Erythroblast (primary cell): ENCODE results near the gene EIF3F.

ENCODE experiments used
- DNase-seq, 2 experiments: peaks; one replicate each; lab custom pipeline; 2025; lab: John Stamatoyannopoulos, UW
- GATA1 ChIP-seq: IDR thresholded peaks from 2 replicates; pipeline ENCODE4 v1.6.1; 2011; ENCODE audit warnings: low read depth, mild to moderate bottlenecking, control low read depth, low read length, moderate library complexity
- POLR2A ChIP-seq: IDR thresholded peaks from 2 replicates; pipeline ENCODE4 v1.6.1; 2011; ENCODE audit warnings: mild to moderate bottlenecking, low read length

EIF3F gene

DNA sequence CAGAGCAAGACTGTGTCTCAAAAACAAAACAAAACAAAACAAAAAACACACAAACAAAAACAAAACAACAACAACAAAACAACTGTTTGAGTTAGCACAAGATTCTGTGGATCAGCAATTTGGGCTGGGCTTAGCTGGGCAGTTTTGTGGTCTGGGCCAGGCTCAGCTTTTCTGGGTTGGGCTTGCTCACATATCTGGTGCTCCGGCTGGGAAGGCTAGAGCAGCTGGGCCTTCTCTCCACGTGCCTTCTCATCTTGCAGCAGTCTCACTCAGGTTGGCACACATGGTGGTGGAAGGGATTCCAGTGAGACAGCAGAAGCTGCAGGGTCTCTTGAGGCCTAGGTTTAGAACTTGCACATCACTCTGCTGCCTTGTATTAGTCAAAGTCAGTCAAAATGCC lies 35.7 kb downstream of the EIF3F start:
- no peak for DNase-seq
- no peak for TF ChIP-seq POLR2A
- TF ChIP-seq GATA1, result no peak

DNA sequence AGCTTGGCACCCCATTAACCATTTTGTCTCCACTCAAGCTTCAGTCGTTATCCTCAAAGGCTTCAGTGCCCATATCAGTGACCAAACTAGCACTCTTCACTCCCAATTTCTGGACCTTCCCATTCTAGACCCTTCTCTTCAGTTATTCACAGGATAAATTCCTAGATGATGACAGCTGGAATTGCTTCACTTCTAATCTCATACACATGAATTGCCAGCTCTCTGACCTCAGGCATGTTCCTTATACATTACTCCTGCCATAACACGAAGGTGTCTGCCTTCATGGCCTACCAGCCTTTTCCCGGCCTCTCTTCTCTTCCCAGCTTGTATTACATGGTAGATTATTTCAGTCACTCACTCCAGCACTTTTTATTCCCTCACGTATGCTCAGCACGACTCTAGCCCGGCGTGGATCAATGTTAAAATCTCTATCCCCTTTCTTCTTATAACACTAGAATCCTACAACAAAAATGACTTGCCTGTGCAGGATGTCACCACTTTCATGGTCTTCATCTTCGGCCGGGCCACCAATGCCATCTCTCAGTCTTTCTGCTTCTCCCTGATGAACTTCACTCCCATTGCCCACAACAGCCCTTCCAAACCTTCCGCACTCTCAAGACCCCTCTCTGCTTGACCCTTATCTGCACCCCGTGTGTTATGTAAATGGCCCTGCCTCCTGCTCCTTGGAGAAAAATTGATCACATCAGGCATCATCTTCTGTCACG lies 36.9 kb downstream of the EIF3F start:
- DNase-seq, result no peak
- TF ChIP-seq GATA1 (no peak), POLR2A (no peak)

DNA sequence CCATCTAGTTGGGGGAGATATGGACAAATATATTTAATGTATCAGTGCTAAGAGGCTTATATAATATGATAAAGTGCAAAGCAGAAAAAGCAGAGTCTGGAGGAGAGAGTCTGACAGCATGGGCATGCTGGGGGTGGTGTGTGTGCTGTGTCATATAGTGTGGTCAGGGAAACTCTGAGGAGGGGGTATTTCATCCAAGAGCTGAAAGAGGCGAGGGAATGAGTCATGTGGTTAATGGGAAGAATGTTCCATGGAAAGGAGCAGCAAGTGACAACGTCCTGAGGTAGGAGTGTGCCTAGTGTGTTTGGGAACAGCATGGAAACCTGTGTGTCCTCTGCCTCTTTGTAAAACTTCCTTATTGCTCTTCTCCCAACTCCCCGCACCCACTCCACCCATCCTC lies 38.0 kb downstream of the EIF3F start:
- TF ChIP-seq POLR2A, result no peak
- no peak for TF ChIP-seq GATA1
- no peak for DNase-seq

DNA sequence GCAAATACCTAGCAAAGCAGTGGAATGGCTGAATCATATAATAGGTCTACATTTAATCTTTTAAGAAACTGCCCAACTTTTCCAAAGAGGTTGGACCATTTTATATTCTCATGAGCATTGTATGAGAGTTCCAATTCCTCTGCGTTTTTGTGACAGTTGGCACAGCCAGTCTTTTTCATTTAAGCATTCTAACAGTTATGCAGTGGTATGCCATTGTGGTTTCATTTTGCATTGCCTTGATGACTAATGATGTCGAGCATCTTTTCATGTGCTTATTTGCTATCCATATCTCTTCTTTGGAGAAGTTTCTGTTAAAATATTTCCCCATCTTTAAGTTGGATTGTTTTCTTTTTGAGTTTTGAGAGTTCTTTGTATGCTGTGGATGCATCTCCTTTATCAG lies 38.7 kb downstream of the EIF3F start:
- no peak for TF ChIP-seq GATA1
- TF ChIP-seq POLR2A, result no peak
- DNase-seq, result no peak

DNA sequence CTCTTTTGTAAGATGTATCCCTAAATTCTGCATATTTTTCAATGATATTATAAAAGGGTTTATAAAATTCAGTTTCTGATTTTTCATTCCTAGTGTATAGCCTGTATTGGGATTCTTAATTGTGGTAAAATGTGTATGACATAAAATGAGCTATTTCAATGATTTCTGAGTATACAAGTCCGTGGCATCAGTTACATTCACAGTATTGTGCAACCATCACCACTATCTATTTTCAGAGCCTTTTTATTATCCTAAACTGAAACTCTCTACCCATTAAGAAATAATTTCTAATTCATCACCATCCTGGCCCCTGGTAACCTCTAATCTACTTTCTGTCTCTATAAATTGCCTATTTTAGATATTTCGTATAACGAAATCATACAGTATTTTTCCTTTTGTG lies 39.8 kb downstream of the EIF3F start:
- TF ChIP-seq POLR2A, result no peak
- TF ChIP-seq GATA1, result no peak
- no peak for DNase-seq

DNA sequence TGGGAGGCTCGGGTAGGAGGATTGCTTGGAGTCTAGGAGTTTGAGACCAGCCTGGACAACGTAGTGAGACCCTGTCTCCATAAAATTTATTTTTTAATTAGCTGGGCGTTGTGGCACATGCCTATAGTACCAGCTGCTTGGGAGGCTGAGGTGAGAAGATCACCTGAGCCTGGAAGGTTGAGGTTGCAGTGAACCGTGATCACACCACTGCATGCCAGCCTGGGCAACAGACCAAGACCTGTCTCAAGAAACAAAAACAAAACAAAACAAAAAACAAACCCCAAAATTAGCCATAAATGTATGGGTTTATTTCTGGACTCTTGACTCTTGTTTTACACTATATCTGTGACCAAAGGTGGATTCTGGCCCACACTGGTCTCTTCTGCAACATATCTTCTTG lies 41.6 kb downstream of the EIF3F start:
- no peak for DNase-seq
- TF ChIP-seq GATA1 (no peak), POLR2A (no peak)

DNA sequence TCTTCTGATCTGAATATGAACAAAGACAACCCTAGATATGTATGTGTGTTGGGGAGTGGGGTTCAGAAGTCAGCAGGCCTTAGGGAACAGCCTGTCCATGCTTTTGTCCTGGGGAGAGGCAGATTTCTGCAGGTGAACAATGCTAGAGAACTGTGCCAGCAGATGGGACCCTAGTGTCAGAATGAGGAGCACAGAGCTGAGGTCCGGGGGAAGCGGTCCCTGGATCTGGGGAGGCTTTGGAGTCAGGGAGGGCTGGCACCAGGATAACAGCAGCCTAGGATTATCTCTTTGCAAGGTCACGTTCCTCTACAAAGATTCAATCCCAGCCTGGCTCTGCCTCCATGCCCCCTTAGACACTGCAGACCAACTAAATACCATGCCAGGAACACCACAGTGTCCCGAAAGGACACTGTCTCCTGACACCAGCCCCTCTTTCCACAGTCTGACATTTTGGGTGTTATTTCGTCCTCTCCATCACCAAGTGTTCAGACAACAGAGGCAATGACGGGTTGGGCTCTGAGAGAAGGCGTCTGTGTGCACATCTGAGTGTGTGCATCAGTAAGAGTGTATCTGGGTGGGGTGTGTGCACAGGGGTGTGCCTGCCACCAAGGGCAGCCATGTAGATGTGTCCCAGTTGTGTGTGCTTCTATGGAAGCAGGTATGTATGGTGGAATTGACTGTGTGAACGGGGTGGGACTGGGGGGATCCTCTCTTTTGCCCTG lies 43.5 kb downstream of the EIF3F start:
- DNase-seq, result no peak
- no peak for TF ChIP-seq GATA1
- no peak for TF ChIP-seq POLR2A

DNA sequence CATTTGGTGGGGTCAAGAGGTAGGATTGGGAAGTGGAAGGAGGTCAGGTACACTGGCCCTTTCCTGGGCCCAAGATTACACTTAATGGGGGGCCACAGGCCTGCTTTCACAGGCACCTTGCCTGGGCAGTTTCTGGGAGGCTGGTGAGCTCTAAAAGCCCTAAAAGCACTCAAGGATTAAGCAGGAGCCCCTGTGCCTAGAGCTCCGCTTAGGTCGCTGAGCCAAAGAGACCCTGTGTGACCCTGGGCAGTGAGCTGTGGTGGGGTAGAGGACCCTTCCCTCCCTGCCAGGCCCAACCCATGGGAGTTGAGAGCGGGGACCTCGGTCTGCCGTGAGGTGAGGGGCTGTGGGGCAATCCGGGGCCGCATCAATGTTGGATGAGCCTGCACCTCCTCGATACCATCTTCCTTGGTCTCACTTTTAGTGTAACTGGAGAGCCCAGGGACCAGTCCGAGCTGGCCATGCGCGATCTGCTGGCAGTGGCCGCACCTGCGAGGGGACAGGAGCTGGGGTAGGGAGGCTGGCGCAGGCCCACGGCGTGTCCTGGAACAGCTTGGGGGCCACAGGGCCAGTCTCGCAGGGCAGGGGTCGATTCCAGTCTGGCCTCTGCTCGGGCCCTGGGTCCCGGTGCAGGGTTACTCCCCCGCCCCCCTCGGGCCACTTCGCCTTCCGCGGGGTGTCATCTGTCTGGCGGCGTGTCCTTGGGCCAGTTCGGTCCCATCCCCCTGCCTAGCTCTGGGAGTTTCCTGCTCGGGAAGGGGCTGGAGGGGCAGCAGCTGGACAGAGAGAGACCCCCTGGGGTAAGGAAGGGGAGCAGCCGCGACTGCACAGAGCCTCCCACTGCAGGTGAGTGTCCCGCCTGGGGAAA lies 44.3 kb downstream of the EIF3F start:
- TF ChIP-seq GATA1, result no peak
- no peak for TF ChIP-seq POLR2A
- no peak for DNase-seq

DNA sequence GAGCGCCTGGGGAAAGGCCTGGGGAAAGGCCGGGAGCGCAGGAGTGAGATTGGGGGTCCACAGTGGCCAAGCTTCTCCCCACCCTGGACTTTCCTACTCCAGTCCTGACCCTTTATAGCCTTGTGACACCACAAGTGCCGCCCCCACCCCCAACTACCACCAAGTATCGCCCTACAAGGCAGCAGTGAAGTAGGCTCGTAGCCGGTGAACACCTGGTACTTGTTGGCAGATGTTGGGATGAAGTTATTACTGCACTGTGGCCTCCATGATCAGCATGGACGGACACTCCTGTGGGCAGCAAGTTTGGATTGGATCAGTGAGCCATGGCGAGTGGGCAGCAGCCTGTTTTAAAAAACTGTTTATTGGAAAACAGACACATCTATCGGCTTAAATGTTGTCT lies 45.0 kb downstream of the EIF3F start:
- DNase-seq, result no peak
- TF ChIP-seq GATA1, result no peak
- TF ChIP-seq POLR2A, result no peak

DNA sequence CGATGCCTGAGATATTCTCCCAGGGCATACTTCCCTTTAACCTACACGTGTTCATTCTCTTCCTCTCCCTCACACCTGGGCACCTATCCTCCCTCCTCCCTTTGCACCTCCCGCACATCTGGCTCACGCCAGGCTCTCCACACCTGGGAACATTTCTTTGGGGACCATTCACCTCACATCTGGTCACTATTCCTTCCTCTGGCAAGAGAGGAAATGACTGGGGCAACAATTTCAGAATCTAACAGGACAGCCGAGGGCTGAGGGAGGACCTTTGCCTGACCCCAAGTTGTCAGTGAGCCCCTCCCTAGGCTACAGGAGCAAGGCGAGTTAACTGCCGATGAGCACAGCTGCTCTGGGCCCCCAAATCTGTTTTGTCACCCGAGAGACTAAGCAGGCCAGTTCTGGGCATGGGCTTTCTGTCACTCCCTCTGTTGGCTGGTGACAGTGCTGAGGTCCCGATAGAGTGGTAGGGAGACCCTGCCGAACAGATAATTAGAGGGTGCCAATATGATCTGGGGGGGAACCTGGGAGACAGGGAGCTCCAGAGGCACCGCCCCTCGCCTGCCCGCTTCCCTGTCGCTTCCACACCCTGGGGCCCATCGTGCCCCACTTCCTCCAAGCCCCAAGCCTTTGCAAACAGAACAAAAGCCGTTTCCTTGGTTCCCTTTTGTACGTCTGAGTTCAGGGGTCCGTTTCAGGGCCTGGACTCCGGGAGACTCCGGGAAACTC lies 45.6 kb downstream of the EIF3F start:
- no peak for TF ChIP-seq POLR2A
- TF ChIP-seq GATA1, result no peak
- DNase-seq, result no peak

DNA sequence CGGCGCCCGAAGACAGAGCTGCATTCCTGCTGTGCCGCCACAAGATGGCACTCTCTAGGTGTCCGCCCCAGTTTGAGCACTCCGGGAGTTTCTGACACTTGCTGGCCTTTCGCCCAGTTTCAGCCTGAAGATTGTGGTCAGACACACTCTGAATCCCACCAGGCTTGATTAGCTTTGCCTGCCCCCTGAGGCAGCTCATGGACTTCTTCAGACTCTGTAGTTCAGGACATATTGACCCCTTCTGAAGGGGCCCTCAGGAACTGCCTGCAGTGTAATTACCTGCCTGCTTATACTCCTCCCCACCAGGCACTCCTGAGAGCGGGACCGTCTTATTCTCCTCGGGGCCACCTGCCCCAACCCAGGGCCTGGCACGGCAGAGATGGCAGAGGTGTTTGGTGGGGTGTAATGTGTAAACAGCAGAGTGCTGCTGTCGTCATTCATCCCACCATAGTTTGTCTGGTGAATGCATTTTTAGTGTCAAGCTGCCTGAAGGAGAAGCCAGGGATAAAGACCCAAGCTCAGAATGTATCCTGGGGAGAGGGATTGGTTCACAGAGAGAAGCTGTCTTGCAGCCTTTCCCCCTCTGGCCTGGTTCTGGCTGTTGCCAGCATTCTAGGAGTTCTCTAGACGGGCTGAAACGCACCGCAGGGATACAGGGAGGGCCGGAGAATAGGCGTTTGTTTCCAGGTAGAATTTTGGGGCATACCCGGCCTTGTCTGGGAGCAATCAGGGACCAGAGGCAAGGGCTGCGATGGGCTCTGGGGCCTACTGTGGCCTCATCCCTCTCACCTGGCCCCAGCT lies 46.4 kb downstream of the EIF3F start:
- DNase-seq, result peak; percentile 73 to 77
- no peak for TF ChIP-seq POLR2A
- TF ChIP-seq GATA1, result no peak

DNA sequence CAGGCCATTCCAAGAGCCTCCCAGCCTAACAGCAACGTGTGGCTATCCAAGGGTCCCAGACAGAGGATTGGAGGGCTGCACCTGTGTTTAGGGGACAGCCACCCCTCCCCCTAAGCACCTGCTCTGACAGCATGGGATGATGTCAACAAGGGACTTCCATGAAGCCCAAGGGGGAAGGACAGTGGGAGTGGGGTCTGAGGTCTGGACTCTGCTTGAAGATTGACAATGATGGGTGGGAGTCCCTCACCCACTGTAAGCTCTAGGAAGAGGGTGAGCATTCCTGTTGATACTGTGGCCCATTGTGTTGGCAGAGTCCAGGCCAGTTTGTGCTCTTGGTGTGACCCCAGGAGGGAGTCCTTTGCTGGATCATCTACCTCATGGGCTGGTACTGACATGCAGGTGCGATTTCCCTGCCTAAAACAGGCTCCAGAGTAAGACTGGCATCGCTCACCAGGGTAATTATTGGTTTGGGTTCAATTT lies 47.0 kb downstream of the EIF3F start:
- DNase-seq, result no peak
- TF ChIP-seq POLR2A, result no peak

DNA sequence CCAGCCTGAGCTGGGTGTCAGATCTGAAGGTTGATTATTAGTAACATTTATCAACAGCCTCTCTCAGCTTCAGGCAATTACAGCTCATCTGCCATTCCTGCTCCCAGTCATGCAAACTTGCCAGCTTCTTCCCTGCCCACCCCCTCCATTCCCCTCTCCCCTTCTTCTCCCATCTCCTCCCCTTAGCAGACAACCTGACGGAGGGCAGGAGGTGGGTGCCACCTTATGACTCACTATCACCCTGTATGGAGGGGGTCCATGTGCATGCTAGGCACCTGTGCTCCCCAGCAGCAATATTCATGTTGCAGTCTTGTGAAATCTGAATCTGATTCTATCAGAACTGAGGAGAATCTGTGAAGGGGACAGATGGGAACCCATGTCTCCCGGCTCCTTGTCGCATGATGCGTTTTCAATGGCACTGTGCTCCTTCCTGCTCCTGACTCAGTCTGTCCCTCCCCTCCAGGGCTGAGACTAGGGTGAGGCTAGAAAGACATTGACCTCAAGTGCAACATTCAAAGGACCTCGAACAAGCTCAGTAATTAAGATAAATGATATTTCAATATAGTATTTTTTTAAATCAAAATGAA lies 47.6 kb downstream of the EIF3F start:
- no peak for DNase-seq
- TF ChIP-seq POLR2A, result no peak
- no peak for TF ChIP-seq GATA1
